Posterior vena cava (tissue), 2 donors: ENCODE results near the gene DNM2. TPM values are rescaled to one million over a fixed set of nuclear protein-coding genes. Genes with fewer than 3 reads are reported as not detected.
"Not testable (repeated sequence)": the region's sequence is repeated elsewhere in the genome, so short reads cannot be mapped to it uniquely, and the experiment has no call there.

Source experiments
- DNase-seq: peaks from one replicate; pipeline ENCODE4 v3.0.0-alpha.2; 2020; ENCODE audit warnings: low spot score
- intact Hi-C, 2 donors: fragments of 100-400 bp; cut with DNase I; formaldehyde crosslinking; loops; one replicate each; pipeline versions ENCODE4 v1.14.1 to v1.14.2; 2022 to 2023
- long read RNA-seq, 2 donors: library from polyadenylated mRNA; unstranded; transcript quantifications; one replicate each; pipeline ENCODE4 v2.0.0, GENCODE V29; 2020 to 2021
- total RNA-seq, 2 donors: library from RNA; stranded (reverse); fragmentation: NEBNext Ultra II Directional; extraction: Animal tissue kit (Norgen Biotek cat#: 25700); gene quantifications; one replicate each; pipeline ENCODE4 v1.2.1, GENCODE V29; 2021
- donor health status: DM: yes; HTN: yes; CAD: no.
- donor health status: DM: yes; HTN: yes; CAD: no.

DNM2 gene
- total RNA-seq: 100 to 1,000 TPM in 1 of 2 donors, 10 to 100 TPM in 1; 94.9 to 107 TPM
- long read RNA-seq, donor 1, transcript DNM2-204 (20 exons, 3,013 nt): major isoform, 5 of 56 reads
- long read RNA-seq, donor 1, partial matches to known transcripts: 36 of 56 reads
- long read RNA-seq, donor 1, other reads (novel, unspliced or antisense): 11 of 56 reads
- long read RNA-seq, donor 2, full-length matches to known transcripts: 1 of 43 reads
- long read RNA-seq, donor 2, partial matches to known transcripts: 31 of 43 reads
- long read RNA-seq, donor 2, other reads (novel, unspliced or antisense): 11 of 43 reads

- intact Hi-C loops: loop anchor here (1.0 to 10.0 kb wide), 3 partner anchors 34 to 147 kb away; no protein-coding TSS in a partner anchor
- DNase-seq: peak; percentile 99
These were observed at the start of gene DNM2 for GRCh38 chr19:10717356-10718204. Gene DNM2, plus strand, starts transcription at chr19:10718079. Its CDS starts 164 bp downstream, at chr19:10718243.

DNA sequence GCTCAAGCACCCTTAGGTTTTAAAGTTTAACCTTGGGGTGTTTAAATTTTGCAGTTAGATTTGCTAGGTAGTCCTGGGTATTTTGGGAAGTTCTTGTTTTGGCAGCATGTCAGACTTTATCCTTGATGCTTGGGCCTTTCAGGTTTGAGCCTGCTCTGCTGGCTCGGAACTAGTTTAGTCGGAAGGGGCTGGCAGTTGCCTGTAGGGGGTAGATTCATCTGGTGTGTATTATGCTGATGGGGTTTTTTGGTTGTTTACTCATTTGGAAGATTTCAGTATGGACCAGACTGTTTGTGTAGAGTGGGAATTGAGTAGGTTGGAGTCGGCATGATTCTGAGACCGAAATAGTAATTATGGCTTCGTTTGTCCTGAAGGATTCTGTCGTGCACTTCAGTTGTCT lies 48.6 kb upstream of the DNM2 start:
- DNase-seq: no peak
- intact Hi-C loops: no loop called here

GRCh38 chr19:10670182-10670581 lies 47.7 kb upstream of the DNM2 start:
- intact Hi-C loops: no loop called here

DNA sequence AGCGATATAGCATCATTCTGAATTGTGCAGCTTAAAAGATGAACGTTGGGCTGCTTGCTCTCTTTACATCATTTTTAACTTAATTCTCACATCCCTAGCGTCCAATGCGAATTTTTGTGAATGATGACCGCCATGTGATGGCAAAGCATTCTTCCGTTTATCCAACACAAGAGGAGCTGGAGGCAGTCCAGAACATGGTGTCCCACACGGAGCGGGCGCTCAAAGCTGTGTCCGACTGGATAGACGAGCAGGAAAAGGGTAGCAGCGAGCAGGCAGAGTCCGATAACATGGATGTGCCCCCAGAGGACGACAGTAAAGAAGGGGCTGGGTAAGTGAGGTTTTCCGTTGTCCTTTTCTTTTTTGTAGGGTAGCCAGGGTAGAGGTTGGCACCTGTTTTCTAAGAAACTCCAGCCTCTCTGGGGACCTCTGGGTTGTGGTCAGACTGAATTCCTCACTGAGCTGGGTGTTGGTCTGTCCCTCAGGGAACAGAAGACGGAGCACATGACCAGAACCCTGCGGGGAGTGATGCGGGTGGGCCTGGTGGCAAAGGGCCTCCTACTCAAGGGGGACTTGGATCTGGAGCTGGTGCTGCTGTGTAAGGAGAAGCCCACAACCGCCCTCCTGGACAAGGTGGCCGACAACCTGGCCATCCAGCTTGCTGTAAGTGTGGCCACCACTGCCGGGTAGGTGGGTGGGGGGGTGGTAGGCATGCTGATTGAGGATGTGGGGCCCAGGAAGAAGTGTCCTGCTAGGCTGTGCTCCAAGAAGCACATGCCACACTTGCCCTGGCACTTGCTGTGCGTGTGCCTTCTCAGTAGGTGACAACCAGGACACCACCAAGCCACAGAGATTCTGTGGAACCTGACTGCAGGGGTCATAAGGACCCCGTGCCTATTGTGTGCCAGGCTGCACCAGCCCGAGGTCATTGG lies 46.7 kb upstream of the DNM2 start:
- intact Hi-C loops: no loop called here
- no peak for DNase-seq

More at GRCh38 chr19:10670182-10670581, 47.7 kb upstream of the DNM2 start:
- no peak for DNase-seq

GRCh38 chr19:10671922-10672321 lies 46.0 kb upstream of the DNM2 start:
- intact Hi-C loops, DNase-seq: not testable (repeated sequence)

- DNase-seq, intact Hi-C loops: not testable (repeated sequence)
These were observed 42.7 kb upstream of the DNM2 start for GRCh38 chr19:10675214-10675613.

DNA sequence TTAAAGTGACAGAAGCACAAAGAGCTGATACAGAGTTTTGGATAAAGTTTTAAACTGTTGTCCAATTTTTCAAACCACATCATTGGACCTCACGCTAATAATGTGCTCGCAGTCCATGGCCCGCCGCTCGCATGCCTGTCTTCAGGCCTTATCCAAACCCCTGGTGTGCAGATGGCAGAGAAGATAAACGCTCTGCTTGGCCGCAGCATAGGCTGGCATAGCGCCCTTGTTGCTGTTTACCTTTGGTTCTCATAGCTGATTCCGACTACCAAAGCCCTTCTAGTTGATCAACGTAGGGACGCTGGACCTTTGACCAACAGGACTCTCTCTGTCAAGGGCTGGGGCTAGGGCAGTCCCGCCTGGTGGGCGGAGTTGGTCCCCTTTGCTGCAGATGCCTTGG lies 40.1 kb upstream of the DNM2 start:
- DNase-seq: no peak

GRCh38 chr19:10678813-10679212 lies 39.1 kb upstream of the DNM2 start:
- intact Hi-C loops: no loop called here
- DNase-seq: no peak

More for the DNA sequence above, 40.1 kb upstream of the DNM2 start:
- intact Hi-C loops: no loop called here

GRCh38 chr19:10679743-10680142 lies 38.1 kb upstream of the DNM2 start:
- DNase-seq: no peak

GRCh38 chr19:10680545-10681135 lies 37.2 kb upstream of the DNM2 start:
- DNase-seq: no peak
- intact Hi-C loops: no loop called here

More at GRCh38 chr19:10679743-10680142, 38.1 kb upstream of the DNM2 start:
- intact Hi-C loops: no loop called here

- no peak for DNase-seq
- intact Hi-C loops: no loop called here
These were observed 36.2 kb upstream of the DNM2 start for GRCh38 chr19:10681658-10682057.

- intact Hi-C loops: loop anchor here in 1 of 2 donors (1.0 kb wide), 1 partner anchor 36 kb away; the partner anchor contains the start of gene DNM2
- DNase-seq: no peak
These were observed 35.3 kb upstream of the DNM2 start for GRCh38 chr19:10682397-10683063.

- intact Hi-C loops: loop anchor here in 1 of 2 donors (1.0 kb wide), 1 partner anchor 35 kb away; the partner anchor contains the start of gene DNM2
- no peak for DNase-seq
These were observed 34.8 kb upstream of the DNM2 start for GRCh38 chr19:10683064-10683426.

- intact Hi-C loops: loop anchor here in 1 of 2 donors (1.0 kb wide), 1 partner anchor 35 kb away; the partner anchor contains the start of gene DNM2
- no peak for DNase-seq
These were observed 34.3 kb upstream of the DNM2 start for GRCh38 chr19:10683582-10683981.

GRCh38 chr19:10685210-10685609 lies 32.7 kb upstream of the DNM2 start:
- intact Hi-C loops: no loop called here
- no peak for DNase-seq

GRCh38 chr19:10686193-10686592 lies 31.7 kb upstream of the DNM2 start:
- intact Hi-C loops: no loop called here
- no peak for DNase-seq

DNA sequence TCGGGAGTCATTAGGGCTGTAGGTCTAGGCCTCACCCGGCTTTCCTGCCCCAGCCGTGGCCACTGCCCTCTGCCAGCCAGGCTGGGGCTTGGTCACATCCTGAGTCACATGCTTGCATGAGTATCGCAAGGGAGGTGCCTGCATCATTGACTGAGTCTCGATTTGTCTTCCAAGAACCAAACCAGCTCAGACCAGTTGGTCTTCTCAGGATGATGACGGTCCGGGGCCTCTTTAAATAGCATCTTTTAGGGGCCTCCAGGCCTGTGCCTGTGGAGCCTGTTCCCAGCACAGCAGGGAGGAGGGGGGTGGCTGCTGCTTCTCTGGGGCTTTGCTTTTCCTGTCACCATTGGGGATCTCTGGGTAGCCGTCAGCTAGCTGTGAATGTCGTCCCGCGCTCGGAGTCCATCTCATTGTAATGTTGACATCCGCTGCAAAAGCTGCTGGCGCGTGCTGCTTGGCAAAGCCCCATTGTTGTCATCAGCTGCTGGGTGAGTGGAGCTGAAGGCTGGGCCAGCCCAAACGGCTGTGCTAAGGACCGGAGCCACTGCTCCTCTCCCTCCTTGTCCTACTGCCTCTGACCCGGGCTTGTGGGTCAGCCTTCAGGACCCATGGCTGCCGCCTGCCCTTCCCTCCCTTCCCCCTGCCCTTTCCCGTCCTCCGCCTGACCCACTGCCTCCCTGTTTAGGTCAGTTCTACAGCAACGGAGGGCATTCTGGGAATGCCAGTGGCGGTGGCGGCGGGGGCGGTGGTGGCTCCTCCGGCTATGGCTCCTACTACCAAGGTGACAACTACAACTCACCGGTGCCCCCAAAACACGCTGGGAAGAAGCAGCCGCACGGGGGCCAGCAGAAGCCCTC lies 31.0 kb upstream of the DNM2 start:
- intact Hi-C loops: no loop called here
- DNase-seq: peak; percentile 89
